GM23248 (cell line): Measurements from ENCODE around the gene CLEC4A.

Experiments
- EZH2 ChIP-seq: fragments of 200-600 bp; sonication (generic); IDR thresholded peaks from 2 replicates; pipeline ENCODE4 v1.6.1; 2018; ENCODE audit warnings: antibody characterized with exemption, mild to moderate bottlenecking; ENCODE audit not compliant: insufficient read depth, poor library complexity, severe bottlenecking
- EZH2phosphoT487 ChIP-seq: fragments of 200-600 bp; sonication (generic); IDR thresholded peaks from 2 replicates; pipeline ENCODE4 v1.6.1; 2018; ENCODE audit warnings: antibody characterized with exemption, moderate library complexity, mild to moderate bottlenecking, low read depth; ENCODE audit not compliant: insufficient read depth

DNA sequence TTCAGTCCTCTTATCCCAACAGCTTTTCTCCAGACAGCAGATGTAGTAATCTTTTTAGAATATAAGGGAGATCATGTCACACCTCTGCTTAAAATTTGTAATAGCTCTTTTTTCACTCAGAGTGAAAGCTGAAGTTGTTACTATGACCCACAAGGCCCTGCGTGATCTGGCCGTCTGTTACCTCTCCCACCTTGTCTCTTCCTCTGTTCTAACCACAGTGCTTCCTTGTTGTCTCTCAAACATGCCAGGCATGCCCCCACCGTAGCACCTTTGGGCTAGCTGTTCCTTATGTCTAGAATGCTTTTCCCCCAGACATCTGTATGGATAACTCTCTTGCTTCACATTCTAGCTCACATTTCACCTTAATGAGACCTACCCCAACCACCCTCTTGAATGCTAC lies 34.8 kb upstream of the CLEC4A start:
- no peak for TF ChIP-seq EZH2
- no peak for TF ChIP-seq EZH2phosphoT487
